Smooth muscle cell (in vitro differentiated cells): ENCODE data around the gene B9D2. TPM values are rescaled to one million over a fixed set of nuclear protein-coding genes. Genes with fewer than 3 reads are reported as not detected.

Experiments
- DNase-seq: peaks from one replicate; lab custom pipeline; 2025; ENCODE audit not compliant: unreplicated experiment; lab: John Stamatoyannopoulos, UW
- H2AFZ ChIP-seq: fragments of 200-600 bp; sonication (generic); 2 replicates; pipeline ENCODE4 v1.6.0; 2016; ENCODE audit warnings: antibody characterized with exemption, low read depth, mild to moderate bottlenecking
- H3F3A ChIP-seq: fragments of 200-600 bp; sonication (generic); 2 replicates; pipeline ENCODE4 v1.6.0; 2017; ENCODE audit warnings: antibody characterized with exemption, low read depth
- H3K27ac ChIP-seq: fragments of 200-600 bp; sonication (generic); 2 replicates; pipeline ENCODE4 v1.5.1; 2016; ENCODE audit warnings: low read depth, mild to moderate bottlenecking
- H3K27me3 ChIP-seq: fragments of 200-600 bp; sonication (generic); 2 replicates; pipeline ENCODE4 v1.6.1; 2016; ENCODE audit warnings: low read depth, mild to moderate bottlenecking
- H3K36me3 ChIP-seq: fragments of 200-600 bp; sonication (generic); 2 replicates; pipeline ENCODE4 v1.5.1; 2016; ENCODE audit warnings: low read depth
- H3K4me1 ChIP-seq: fragments of 200-600 bp; sonication (generic); 2 replicates; pipeline ENCODE4 v1.5.1; 2016; ENCODE audit warnings: low read depth
- H3K4me2 ChIP-seq: fragments of 200-600 bp; sonication (generic); 2 replicates; pipeline ENCODE4 v1.6.0; 2016; ENCODE audit warnings: mild to moderate bottlenecking
- H3K4me3 ChIP-seq: fragments of 200-600 bp; sonication (generic); 2 replicates; pipeline ENCODE4 v1.5.1; 2016; ENCODE audit warnings: mild to moderate bottlenecking
- H3K79me2 ChIP-seq: fragments of 200-600 bp; sonication (generic); 2 replicates; pipeline ENCODE4 v1.6.0; 2016; ENCODE audit warnings: low read depth, mild to moderate bottlenecking
- H3K9ac ChIP-seq: fragments of 200-600 bp; sonication (generic); 2 replicates; pipeline ENCODE4 v1.6.0; 2016; ENCODE audit warnings: low read depth
- H3K9me3 ChIP-seq: fragments of 200-600 bp; sonication (generic); replicated peaks from 2 replicates; pipeline ENCODE4 v1.5.1; 2016; ENCODE audit warnings: low read depth
- H4K20me1 ChIP-seq: fragments of 200-600 bp; sonication (generic); 2 replicates; pipeline ENCODE4 v1.6.0; 2016; ENCODE audit warnings: low read depth
- WGBS: methylation state at CpG from one replicate; pipeline ENCODE4 v1.1.7; 2016; ENCODE audit warnings: low lambda C conversion rate; 5-methylcytosine and 5-hydroxymethylcytosine counted together
- polyA plus RNA-seq: library from polyadenylated mRNA; unstranded; fragments of >200 nt; fragmentation: Nextera tagmentation; extraction: Ambion mirVana; gene quantifications from 2 replicates; pipeline ENCODE4 v1.2.1, GENCODE V29; 2016
- total RNA-seq: library from RNA; depleted of rRNA; stranded (reverse); fragments of >200 nt; gene quantifications from 2 replicates; pipeline ENCODE4 v1.2.3, GENCODE V29; 2014
- TF ChIP-seq, protein P1 (sequence below): fragments of 200-600 bp; sonication (generic); IDR thresholded peaks from 2 replicates; pipeline ENCODE4 v1.5.1; 2017; ENCODE audit warnings: borderline replicate concordance, mild to moderate bottlenecking, antibody characterized with exemption; ENCODE audit not compliant: insufficient read depth, poor library complexity, severe bottlenecking

Gene B9D2
- total and polyA plus RNA-seq, 2 experiments from 2014 or later: 1.6 to 12.2 TPM

DNA sequence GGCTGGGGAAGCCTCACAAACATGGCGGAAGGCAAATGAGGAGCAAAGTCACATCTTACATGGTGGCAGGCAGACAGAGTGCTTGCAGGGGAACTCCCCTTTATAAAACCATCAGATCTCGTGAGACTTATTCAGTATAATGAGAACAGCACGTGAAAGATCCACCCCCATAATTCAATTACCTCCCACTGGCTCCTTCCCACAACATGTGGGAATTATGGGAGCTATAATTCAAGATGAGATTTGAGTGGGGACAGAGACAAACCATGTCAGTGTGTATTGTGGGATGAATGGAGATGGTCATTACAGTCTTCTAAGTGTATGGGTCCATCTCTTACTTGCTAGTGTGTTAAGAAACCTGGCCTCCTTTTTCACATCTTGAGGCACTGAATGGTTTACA lies 38.1 kb upstream of the B9D2 start:
- Histone ChIP-seq H4K20me1 (peaks cover 3% of the 10 kb centered on the region), H3K36me3 (no peaks in the 10 kb centered on the region), H3K79me2 (peaks cover 21% of the 10 kb centered on the region), H2AFZ (no peak overlapping the region), H3F3A (no peaks in the 10 kb centered on the region), H3K9ac (no peak overlapping the region), H3K4me1 (peaks cover 9% of the 10 kb centered on the region), H3K4me2 (no peak overlapping the region), H3K27ac (no peak overlapping the region), H3K4me3 (no peak overlapping the region), H3K9me3 (no peaks in the 10 kb centered on the region), H3K27me3 (no peaks in the 10 kb centered on the region)
- TF ChIP-seq, protein P1, sequence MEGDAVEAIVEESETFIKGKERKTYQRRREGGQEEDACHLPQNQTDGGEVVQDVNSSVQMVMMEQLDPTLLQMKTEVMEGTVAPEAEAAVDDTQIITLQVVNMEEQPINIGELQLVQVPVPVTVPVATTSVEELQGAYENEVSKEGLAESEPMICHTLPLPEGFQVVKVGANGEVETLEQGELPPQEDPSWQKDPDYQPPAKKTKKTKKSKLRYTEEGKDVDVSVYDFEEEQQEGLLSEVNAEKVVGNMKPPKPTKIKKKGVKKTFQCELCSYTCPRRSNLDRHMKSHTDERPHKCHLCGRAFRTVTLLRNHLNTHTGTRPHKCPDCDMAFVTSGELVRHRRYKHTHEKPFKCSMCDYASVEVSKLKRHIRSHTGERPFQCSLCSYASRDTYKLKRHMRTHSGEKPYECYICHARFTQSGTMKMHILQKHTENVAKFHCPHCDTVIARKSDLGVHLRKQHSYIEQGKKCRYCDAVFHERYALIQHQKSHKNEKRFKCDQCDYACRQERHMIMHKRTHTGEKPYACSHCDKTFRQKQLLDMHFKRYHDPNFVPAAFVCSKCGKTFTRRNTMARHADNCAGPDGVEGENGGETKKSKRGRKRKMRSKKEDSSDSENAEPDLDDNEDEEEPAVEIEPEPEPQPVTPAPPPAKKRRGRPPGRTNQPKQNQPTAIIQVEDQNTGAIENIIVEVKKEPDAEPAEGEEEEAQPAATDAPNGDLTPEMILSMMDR: no peak
- no peak for DNase-seq
- 91% methylated on average over 3 of the region's 3 CpGs for WGBS

DNA sequence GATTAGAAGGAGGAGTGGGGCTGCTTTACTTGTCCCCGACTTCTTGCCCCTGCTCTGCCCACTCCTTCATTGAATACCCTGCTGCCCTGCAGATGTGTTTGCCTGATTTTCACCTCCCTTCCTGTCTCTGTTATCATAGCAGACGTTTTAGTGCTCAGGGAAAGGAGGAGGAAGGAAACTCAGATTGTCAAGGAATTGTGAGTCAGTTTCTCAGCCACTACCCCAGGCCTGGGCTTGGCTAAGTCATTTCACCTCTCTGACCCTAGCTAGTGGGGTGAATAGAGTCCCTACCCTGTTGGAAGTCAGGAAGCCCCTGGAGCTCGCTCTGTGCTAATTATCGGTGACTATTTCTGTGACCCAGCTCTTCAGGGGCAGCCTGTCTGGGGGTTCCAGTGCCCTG lies 37.5 kb upstream of the B9D2 start:
- Histone ChIP-seq H3F3A (no peaks in the 10 kb centered on the region), H3K4me2 (no peak overlapping the region), H4K20me1 (no peaks in the 10 kb centered on the region), H3K9me3 (no peaks in the 10 kb centered on the region), H3K36me3 (no peaks in the 10 kb centered on the region), H3K4me3 (no peak overlapping the region), H3K27ac (no peak overlapping the region), H3K9ac (no peak overlapping the region), H3K79me2 (peaks cover 21% of the 10 kb centered on the region), H3K27me3 (no peaks in the 10 kb centered on the region), H3K4me1 (peaks cover 13% of the 10 kb centered on the region), H2AFZ (no peak overlapping the region)
- no peak for DNase-seq
- 89% methylated on average over 4 of the region's 4 CpGs for WGBS
- TF ChIP-seq, protein P1: no peak

DNA sequence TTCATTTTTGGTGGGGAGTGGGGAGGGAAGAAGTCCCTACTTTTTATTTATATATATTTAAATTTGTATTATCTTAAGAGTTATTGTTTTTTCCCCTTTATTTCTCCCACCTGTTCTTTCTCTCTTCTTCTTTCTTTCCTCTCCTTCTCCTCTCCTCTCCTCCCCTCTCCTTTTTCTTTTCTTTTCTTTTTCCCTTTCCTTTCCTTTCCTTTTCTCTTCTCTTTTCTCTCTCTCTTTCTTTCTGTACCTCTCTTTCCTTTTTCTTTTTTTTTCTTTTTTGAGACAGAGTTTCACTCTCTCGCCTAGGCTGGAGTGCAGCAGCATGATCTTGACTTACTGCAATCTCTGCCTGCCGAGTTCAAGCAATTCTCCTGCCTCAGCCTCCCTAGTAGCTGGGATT lies 35.6 kb upstream of the B9D2 start:
- H4K20me1 ChIP-seq: no peaks in the 10 kb centered on the region
- no peak overlapping the region for H3K9ac ChIP-seq
- TF ChIP-seq, protein P1: no peak
- peaks cover 16% of the 10 kb centered on the region for H3K4me1 ChIP-seq
- H3K4me3 ChIP-seq: no peak overlapping the region
- DNase-seq: no peak
- whole genome bisulfite sequencing: 100% methylated on average over 2 of the region's 2 CpGs
- no peaks in the 10 kb centered on the region for H3F3A ChIP-seq
- H3K9me3 ChIP-seq: no peaks in the 10 kb centered on the region
- no peak overlapping the region for H3K4me2 ChIP-seq
- H3K27ac ChIP-seq: no peak overlapping the region
- no peaks in the 10 kb centered on the region for H3K36me3 ChIP-seq
- no peak overlapping the region for H2AFZ ChIP-seq
- H3K79me2 ChIP-seq: peaks cover 21% of the 10 kb centered on the region
- no peaks in the 10 kb centered on the region for H3K27me3 ChIP-seq

DNA sequence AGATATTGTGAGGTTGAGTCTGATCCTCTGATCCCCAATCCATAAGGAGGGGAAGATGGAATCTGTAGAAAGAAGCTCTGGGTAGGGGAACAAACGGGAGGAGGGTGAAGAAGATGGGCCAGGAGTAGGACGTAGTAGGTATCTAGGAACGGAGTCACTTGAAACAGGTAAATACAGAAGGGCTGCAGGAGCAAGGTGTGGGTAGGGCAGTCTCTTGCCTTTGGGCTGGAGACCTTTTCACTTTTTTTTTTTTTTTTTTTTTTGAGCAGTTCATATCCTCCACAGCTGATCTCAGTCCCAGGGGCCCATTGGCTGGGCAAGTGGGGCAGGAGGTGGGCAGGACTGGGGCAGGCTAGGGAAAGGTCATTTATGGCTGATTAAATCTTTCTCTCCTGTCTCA lies 35.1 kb upstream of the B9D2 start:
- Histone ChIP-seq H3K27me3 (no peaks in the 10 kb centered on the region), H3K9me3 (no peaks in the 10 kb centered on the region), H3K4me2 (peak overlapping the region; percentile 97), H3K36me3 (no peaks in the 10 kb centered on the region), H3K79me2 (peaks cover 21% of the 10 kb centered on the region), H3K9ac (peak overlapping the region; percentile 96), H3K27ac (no peak overlapping the region), H4K20me1 (no peaks in the 10 kb centered on the region), H2AFZ (no peak overlapping the region), H3K4me3 (no peak overlapping the region), H3K4me1 (peaks cover 16% of the 10 kb centered on the region), H3F3A (no peaks in the 10 kb centered on the region)
- TF ChIP-seq, protein P1: no peak
- no peak for DNase-seq
- 91% methylated on average over 3 of the region's 3 CpGs for WGBS
